H4 (cell line): Measurements from ENCODE around the gene TNKS2. TPM values are rescaled to one million over a fixed set of nuclear protein-coding genes. Genes with fewer than 3 reads are reported as not detected.
"Not testable (repeated sequence)": the region's sequence is repeated elsewhere in the genome, so short reads cannot be mapped to it uniquely, and the experiment has no call there.

ENCODE experiments used
- DNase-seq: peaks from one replicate; pipeline ENCODE4 v3.0.0-alpha.2; 2015; ENCODE audit warnings: low spot score
- total RNA-seq: library from RNA; depleted of rRNA; stranded (reverse); fragments of >200 nt; shearing (Covaris generic); gene quantifications from 2 replicates; pipeline ENCODE4 v1.2.3, GENCODE V29; 2014

TNKS2 gene
- total RNA-seq, 1 experiment from 2014 or later = 13.1 TPM

DNA sequence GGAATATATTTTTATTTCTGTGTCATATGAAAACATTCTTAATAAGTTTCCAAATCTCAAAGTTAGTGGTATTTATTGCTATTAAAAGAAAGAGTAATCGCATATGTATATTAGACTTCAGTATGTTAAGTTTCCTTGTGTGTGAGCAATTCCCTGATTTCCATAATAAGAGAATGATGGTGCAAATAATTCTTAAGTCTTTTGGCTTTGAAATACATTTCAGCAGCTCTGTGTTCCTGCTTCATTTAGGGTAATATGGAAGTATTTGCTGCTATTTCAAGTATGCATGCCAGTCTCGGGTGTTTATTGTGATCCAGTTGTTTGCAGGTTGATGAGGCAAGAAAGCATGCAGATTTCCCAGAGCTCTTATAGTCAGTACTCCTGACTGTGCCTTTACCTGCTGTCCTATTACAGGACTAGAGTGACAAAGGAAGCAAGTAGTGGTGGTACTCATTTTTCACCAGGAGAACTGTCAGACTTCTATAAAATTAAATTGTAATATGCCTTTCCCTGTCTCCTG lies 67.4 kb downstream of the TNKS2 start:
- no peak for DNase-seq

DNA sequence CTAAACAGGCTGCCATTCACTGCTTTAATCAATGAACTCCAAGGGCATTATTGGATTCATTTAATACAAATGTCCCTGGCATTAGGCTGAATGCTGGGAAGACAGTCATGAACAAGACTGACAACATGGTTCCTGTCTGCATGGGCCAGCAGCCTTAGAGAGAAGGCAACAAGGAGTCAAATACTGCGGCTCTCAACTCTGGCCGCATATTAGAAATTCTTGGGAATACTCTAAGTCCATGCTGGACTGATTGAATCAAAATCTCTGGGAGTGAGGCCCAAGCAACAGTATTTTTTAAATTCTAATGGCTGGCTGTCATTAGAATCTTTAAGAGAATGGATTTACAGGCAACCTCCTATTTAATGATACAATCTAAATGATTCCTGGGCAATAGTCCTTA lies 76.9 kb downstream of the TNKS2 start:
- no peak for DNase-seq

DNA sequence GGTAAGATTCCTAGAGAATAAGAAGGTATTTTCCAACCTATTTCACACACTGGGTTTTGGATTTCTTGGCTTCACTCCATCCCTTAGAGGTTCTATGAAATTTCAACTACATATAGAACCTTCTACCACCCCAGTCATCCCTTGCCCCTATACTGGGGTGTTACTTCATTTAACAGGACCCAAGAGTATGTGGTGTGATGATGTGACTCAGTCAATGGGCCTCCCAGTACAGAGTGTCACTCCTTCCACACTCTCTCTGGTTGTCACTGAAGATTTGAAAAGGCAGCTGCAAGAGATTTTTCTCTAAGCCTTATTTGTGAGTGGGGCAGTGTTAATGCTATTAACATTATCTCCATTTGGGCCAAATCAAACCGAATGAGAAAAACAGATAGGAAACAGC lies 77.6 kb downstream of the TNKS2 start:
- no peak for DNase-seq

DNA sequence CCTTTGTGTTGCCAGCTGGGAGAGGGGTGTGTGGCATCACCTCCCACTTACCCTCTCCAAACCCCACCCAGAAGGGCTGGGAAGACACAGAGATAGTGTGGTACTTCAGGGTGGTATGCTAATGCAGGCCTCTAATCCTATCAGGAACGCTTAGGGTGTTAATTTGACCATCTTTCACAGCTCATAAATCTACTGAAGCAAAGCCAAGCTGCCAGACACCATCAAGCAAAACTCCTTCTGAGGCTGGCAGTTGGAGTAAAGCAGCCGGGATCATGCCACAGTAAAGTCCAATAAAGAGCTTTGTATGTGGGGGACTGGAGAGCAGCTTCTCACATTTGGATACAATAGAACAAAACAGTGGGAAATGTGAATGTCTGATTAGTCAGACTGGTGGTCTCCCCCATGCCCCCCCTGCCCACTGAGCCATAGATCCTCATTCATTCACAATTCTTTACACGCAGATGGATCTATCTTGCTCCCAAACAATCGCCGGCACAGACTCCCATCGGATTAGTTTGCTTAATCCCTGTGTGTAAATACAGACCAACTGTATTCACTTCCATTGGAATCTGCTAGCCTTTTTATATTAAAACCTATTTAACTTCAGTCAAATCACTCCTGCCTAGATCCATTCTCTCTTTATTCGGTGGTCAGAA lies 81.4 kb downstream of the TNKS2 start:
- DNase-seq = no peak

- DNase-seq = no peak
Observed at GRCh38 chr10:91880310-91880709, 82.1 kb downstream of the TNKS2 start.

DNA sequence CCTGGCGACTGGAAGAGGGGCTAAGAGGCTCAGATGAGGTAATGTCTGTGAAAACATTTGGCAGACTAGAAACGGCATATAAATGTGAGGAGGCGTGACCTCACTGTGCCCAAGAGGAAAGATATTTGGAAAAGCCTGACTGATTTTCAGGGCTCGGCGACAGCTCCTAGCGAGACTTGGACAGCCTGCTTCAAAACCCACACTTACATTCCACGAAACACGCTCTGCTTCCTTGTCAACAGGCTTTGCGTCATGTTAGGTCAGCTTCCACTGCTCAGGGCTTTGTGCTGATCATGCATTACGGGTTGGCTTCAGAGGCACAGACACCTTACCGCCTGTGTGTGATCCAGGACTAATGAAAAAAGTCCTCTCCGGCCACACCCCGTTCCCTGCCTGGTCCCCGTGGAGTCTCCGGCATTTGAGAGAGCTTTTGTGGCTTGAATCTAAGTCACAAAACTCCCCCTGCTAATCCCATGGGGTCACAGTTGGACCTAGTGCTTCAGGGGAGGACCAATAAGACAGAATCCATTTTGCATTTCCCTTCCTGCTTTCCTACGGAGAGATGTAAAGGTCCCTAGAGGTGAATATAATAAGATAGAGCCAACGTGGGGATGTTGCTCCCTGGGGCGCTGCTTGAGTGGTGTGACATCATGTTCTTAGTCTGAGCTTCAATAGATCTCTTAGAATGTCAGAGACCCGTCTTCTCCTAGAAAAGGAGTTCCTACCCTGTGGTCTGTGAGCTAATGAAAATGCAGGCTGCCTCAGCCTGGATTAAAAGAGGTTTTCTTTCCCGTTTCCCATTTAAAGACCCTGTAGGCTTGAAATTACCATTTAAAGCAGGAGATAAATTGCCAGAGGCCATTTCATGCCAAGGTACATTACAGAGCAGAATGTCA lies 85.6 kb downstream of the TNKS2 start:
- no peak for DNase-seq

GRCh38 chr10:91884536-91884935 lies 86.3 kb downstream of the TNKS2 start:
- DNase-seq = no peak

DNA sequence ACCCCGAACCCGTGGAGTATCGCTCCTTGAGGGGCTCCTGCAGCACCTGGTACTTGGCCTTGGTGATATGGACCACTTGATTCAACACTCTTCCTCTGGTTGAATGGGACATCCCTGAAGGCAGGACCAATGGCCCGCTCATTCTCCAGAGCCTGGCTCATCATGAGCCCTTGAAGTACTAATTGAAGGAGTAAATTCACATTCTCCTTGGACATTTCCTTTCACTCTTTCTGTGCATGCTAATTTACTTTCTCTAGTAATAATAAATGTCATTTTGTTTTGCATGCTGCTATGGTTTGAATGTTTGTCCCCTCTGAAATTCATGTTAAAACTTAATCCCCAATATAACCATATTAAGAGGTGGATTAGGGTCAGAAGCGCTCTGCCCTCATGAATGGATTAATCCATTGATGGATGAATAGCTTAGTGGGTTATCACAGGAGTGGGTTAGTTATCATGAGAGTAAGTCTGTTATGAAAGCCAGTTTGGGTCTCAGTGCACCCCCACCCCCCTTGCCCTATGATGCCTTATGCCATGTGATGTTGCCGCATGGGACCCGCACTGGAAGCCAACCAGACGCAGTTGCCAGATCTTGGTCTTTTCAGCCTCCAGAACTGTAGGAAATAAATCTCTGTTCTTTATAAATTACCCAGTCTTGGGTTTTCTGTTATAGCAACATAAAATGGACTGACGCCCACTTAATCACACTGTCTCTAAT lies 87.3 kb downstream of the TNKS2 start:
- DNase-seq = no peak

GRCh38 chr10:91886954-91887271 lies 88.7 kb downstream of the TNKS2 start:
- no peak for DNase-seq

- DNase-seq = no peak
Observed at GRCh38 chr10:91887272-91888076, 89.2 kb downstream of the TNKS2 start.

GRCh38 chr10:91891125-91892001 lies 93.1 kb downstream of the TNKS2 start:
- no peak for DNase-seq

- DNase-seq = no peak
Observed at GRCh38 chr10:91893051-91893450, 94.8 kb downstream of the TNKS2 start.

GRCh38 chr10:91894261-91894685 lies 96.0 kb downstream of the TNKS2 start:
- DNase-seq = not testable (repeated sequence)

- DNase-seq = no peak
Observed at GRCh38 chr10:91896212-91896756, 98.1 kb downstream of the TNKS2 start.

- DNase-seq = no peak
Observed at GRCh38 chr10:91897421-91897820, 99.2 kb downstream of the TNKS2 start.

DNA sequence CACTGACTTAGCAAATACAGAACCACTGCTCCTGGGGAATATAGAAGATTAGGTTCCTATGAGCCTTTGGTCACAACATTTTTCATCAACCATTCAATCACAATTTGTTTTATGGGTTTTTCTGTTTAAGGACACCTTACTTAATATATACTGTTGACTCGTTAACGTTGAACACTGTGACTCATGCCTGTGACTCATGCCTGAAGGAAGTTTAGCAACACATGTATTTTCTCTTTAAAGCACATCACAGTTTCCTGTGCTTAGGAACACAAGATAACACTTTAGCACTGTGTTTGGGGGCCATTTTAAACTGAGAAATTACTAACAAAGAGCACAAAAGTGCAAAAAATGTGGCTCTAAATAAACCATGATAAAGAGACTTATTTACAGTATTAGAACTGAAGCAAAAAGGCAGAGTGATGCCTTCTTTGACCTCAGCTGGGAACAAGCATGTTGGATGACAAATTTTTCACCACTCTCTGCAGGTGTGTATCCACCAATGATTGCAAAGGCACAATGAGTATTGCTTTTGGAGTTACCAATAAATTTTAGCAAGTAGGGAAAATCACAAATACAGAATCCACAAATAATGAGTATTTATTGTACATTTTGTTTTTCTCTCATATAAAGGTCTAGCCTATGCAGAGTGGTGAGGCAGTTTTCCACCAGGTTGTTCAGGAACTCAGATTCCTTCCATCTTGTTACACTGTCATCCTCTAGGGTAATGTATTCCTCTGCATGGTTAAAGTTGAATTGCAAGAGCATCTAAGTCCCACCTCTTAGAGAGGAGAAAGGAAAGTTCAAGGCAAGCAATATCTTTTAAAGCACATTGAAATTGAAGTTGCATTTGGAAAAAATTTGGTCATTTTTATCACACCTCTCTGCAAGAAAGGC lies 103.8 kb downstream of the TNKS2 start:
- DNase-seq = peak; percentile 92

GRCh38 chr10:91907033-91907594 lies 108.9 kb downstream of the TNKS2 start:
- no peak for DNase-seq

GRCh38 chr10:91907914-91908336 lies 109.7 kb downstream of the TNKS2 start:
- no peak for DNase-seq
